SK-N-SH (cell line): ENCODE measurements around the gene CCNB1. TPM values are rescaled to one million over a fixed set of nuclear protein-coding genes. Genes with fewer than 3 reads are reported as not detected.

Experiments used
- CTCF ChIA-PET: fragments of 300-600, 350-600 bp; formaldehyde crosslinking; extraction: SDS; loops from one replicate; lab custom pipeline; 2021; lab: Yijun Ruan, JAX
- POLR2A ChIA-PET: fragments of 350-600 bp; sonication (Branson Sonifier 250); formaldehyde crosslinking; extraction: SDS; loops from one replicate; lab custom pipeline; 2020; ENCODE audit warnings: antibody characterized with exemption, inconsistent platforms; lab: Yijun Ruan, JAX
- DNase-seq: peaks from one replicate; pipeline ENCODE4 v3.0.0; 2012
- H2AFZ ChIP-seq: fragments of 200-600 bp; sonication (generic); 2 replicates; pipeline ENCODE4 v1.8.1; 2016; ENCODE audit warnings: antibody characterized with exemption, mild to moderate bottlenecking, low read depth
- H3F3A ChIP-seq: fragments of 200-600 bp; sonication (generic); replicated peaks from 2 replicates; pipeline ENCODE3; 2016; ENCODE audit warnings: antibody characterized with exemption, mild to moderate bottlenecking; ENCODE audit not compliant: insufficient read depth
- H3K27ac ChIP-seq, 2 experiments: fragments of 200-500 bp in 1 of 2; fragments of 200-600 bp in 1 of 2; sonication (Bioruptor generic) in 1 of 2; sonication (generic), shearing (Covaris generic) in 1 of 2; 2 replicates each; pipeline versions ENCODE4 v1.5.1 to v1.6.1; 2014 to 2016; ENCODE audit warnings: low read depth in 2 of 2, inconsistent platforms in 1 of 2, low read length in 1 of 2, mild to moderate bottlenecking in 1 of 2, mixed read lengths in 1 of 2
- H3K27me3 ChIP-seq: fragments of 200-600 bp; sonication (generic), shearing (Covaris generic); 2 replicates; pipeline ENCODE4 v1.6.1; 2016; ENCODE audit warnings: mixed run types; ENCODE audit not compliant: insufficient read depth
- H3K36me3 ChIP-seq, 2 experiments: fragments of 200-500 bp in 1 of 2; fragments of 200-600 bp in 1 of 2; sonication (Bioruptor generic) in 1 of 2; sonication (generic) in 1 of 2; replicated peaks in 1 of 2; 2 replicates each; pipeline versions ENCODE3 to v1.5.1; 2014 to 2016; ENCODE audit warnings: low read length in 1 of 2, mild to moderate bottlenecking in 1 of 2; ENCODE audit not compliant: insufficient read depth in 2 of 2, control insufficient read depth in 1 of 2
- H3K4me1 ChIP-seq, 2 experiments: fragments of 200-500 bp in 1 of 2; fragments of 200-600 bp in 1 of 2; sonication (Bioruptor generic) in 1 of 2; sonication (generic), shearing (Covaris generic) in 1 of 2; 2 replicates each; pipeline versions ENCODE4 v1.5.1 to v1.6.1; 2014 to 2016; ENCODE audit warnings: low read depth in 1 of 2, low read length in 1 of 2, mixed run types in 1 of 2; ENCODE audit not compliant: insufficient read depth in 2 of 2, control insufficient read depth in 1 of 2
- H3K4me2 ChIP-seq: fragments of 200-600 bp; sonication (generic), shearing (Covaris generic); 2 replicates; pipeline ENCODE4 v1.6.1; 2017; ENCODE audit warnings: mixed run types
- H3K4me3 ChIP-seq, 2 experiments: fragments of 200-500 bp in 1 of 2; fragments of 200-600 bp in 1 of 2; sonication (Bioruptor generic) in 1 of 2; sonication (generic), shearing (Covaris generic) in 1 of 2; 2 replicates each; pipeline versions ENCODE4 v1.5.1 to v1.8.1; 2014 to 2016; ENCODE audit warnings: low read depth in 2 of 2, inconsistent platforms in 1 of 2, low read length in 1 of 2, mild to moderate bottlenecking in 1 of 2, mixed read lengths in 1 of 2, moderate library complexity in 1 of 2
- H3K79me2 ChIP-seq: fragments of 200-600 bp; sonication (generic); 2 replicates; pipeline ENCODE4 v1.8.1; 2017; ENCODE audit warnings: mild to moderate bottlenecking; ENCODE audit not compliant: insufficient read depth
- H3K9ac ChIP-seq: fragments of 200-600 bp; sonication (generic); 2 replicates; pipeline ENCODE4 v1.6.1; 2017; ENCODE audit warnings: mixed run types
- H3K9me2 ChIP-seq: fragments of 200-600 bp; sonication (generic); 2 replicates; pipeline ENCODE4 v1.6.1; 2017; ENCODE audit warnings: mixed run types
- H3K9me3 ChIP-seq: fragments of 200-600 bp; sonication (generic); 2 replicates; pipeline ENCODE4 v1.6.1; 2017; ENCODE audit warnings: mixed run types, mild to moderate bottlenecking, moderate library complexity
- H4K20me1 ChIP-seq: fragments of 200-600 bp; sonication (generic); 2 replicates; pipeline ENCODE4 v1.6.1; 2017; ENCODE audit warnings: mild to moderate bottlenecking, mixed run types; ENCODE audit not compliant: insufficient read depth
- CHD2 ChIP-seq: fragments of 150-350 bp; IDR thresholded peaks from 2 replicates; pipeline ENCODE4 v1.6.1; 2018; ENCODE audit warnings: low read length; ENCODE audit not compliant: partially characterized antibody
- EP300 ChIP-seq, 2 experiments: IDR thresholded peaks; 2 replicates each; pipeline versions ENCODE4 v1.4.0 to v1.6.1; 2012; ENCODE audit warnings: borderline replicate concordance in 1 of 2, low read depth in 1 of 2, low read length in 1 of 2
- EZH2phosphoT487 ChIP-seq: fragments of 200-600 bp; sonication (generic); IDR thresholded peaks from 2 replicates; pipeline ENCODE4 v1.6.1; 2017; ENCODE audit warnings: low read depth, mixed run types, mild to moderate bottlenecking, antibody characterized with exemption, moderate library complexity, borderline replicate concordance
- FOSL2 ChIP-seq: IDR thresholded peaks from 2 replicates; pipeline ENCODE4 v1.4.0; 2012; ENCODE audit warnings: low read depth, mild to moderate bottlenecking, moderate library complexity, borderline replicate concordance
- FOXJ3 ChIP-seq: sonication (generic); formaldehyde crosslinking; IDR thresholded peaks from 2 replicates; pipeline ENCODE4 v1.5.1; 2020; ENCODE audit warnings: mild to moderate bottlenecking, missing genetic modification reagents
- FOXM1 ChIP-seq: IDR thresholded peaks from 2 replicates; pipeline ENCODE4 v1.4.0; 2012; ENCODE audit warnings: low read depth, mild to moderate bottlenecking
- GABPA ChIP-seq: IDR thresholded peaks from 2 replicates; pipeline ENCODE4 v1.4.0; 2012; ENCODE audit warnings: low read depth, mild to moderate bottlenecking
- MXI1 ChIP-seq: IDR thresholded peaks from 2 replicates; pipeline ENCODE4 v1.6.1; 2012; ENCODE audit warnings: mild to moderate bottlenecking, low read depth, low read length, improper control_type of control experiment
- NRF1 ChIP-seq: IDR thresholded peaks from 2 replicates; pipeline ENCODE4 v1.6.1; 2012; ENCODE audit warnings: low read depth, mild to moderate bottlenecking, low read length
- RFX5 ChIP-seq: IDR thresholded peaks from 2 replicates; pipeline ENCODE4 v1.6.1; 2012; ENCODE audit warnings: mild to moderate bottlenecking, improper control_type of control experiment, low read length
- SIN3A ChIP-seq: IDR thresholded peaks from 2 replicates; pipeline ENCODE4 v1.6.1; 2012; ENCODE audit warnings: low read depth, mild to moderate bottlenecking, low read length, moderate library complexity, borderline replicate concordance
- TAF1 ChIP-seq: IDR thresholded peaks from 2 replicates; pipeline ENCODE4 v1.6.1; 2012; ENCODE audit warnings: low read depth, mild to moderate bottlenecking, low read length, moderate library complexity, borderline replicate concordance
- TCF12 ChIP-seq: IDR thresholded peaks from 2 replicates; pipeline ENCODE4 v1.4.0; 2012
- WGBS: methylation state at CpG from one replicate; pipeline ENCODE4 v1.1.6; 2017; ENCODE audit warnings: low lambda C conversion rate; 5-methylcytosine and 5-hydroxymethylcytosine counted together
- polyA plus RNA-seq, 3 experiments: library from polyadenylated mRNA; depleted of rRNA; stranded (reverse); fragments of >200 nt; gene quantifications; 2 replicates each; pipeline ENCODE4 v1.2.3, GENCODE V29; 2012
- TF ChIP-seq, protein P1 (sequence below): IDR thresholded peaks from 2 replicates; pipeline ENCODE4 v1.6.1; 2012; ENCODE audit warnings: mild to moderate bottlenecking, low read depth, low read length, moderate library complexity
- TF ChIP-seq, protein P2 (sequence below): IDR thresholded peaks from 2 replicates; pipeline ENCODE4 v1.4.0; 2012; ENCODE audit warnings: low read depth, borderline replicate concordance
- TF ChIP-seq, protein P3 (sequence below): fragments of 150-350 bp; IDR thresholded peaks from 2 replicates; pipeline ENCODE4 v1.6.1; 2016; ENCODE audit warnings: mild to moderate bottlenecking, low read depth, low read length

CCNB1 gene
- polyA plus RNA-seq, 1 of the 3 experiments (the other 2 are of a cell fraction), result 78.6 TPM

DNA sequence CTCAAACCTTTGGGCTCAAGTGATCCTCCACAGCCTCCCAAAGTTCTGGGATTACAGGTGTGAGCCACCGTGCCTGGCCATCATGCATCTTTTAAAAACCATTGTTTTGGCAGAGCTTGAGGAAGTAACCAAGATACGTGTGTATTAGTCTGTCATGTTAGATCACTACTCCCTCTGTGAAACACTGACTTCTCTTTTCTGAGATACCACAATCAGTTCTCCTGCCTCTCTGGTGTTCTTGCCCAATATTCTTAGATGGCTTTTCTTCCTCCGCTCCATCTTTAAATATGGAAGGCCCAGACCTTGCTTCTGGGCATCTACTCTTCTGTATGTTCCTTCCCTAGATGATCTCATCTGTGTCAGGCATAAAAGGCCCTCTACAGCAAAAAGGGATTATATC lies 14.2 kb upstream of the CCNB1 start:
- H3K4me3 ChIP-seq, result no peak overlapping the region
- H2AFZ ChIP-seq, result no peak overlapping the region
- POLR2A ChIA-PET, result no interaction called here
- no peak for DNase-seq
- H4K20me1 ChIP-seq, result no peaks in the 10 kb centered on the region
- no peaks in the 10 kb centered on the region for H3K4me1 ChIP-seq
- no peak overlapping the region for H3K4me2 ChIP-seq
- H3K9me2 ChIP-seq, result no peaks in the 10 kb centered on the region
- H3K9ac ChIP-seq, result no peak overlapping the region
- TF ChIP-seq FOXJ3 (CRISPR knock-in tag) (no peak), FOSL2 (no peak), SIN3A (no peak), EP300 (IDR thresholded peaks at IDR 0.05; ENCODE audit: borderline replicate concordance in 1 of 2, low read depth in 1 of 2, low read length in 1 of 2) (no peak), FOXM1 (no peak), GABPA (no peak)
- TF ChIP-seq, all 33 proteins: peak for 0
- no peak overlapping the region for H3K27ac ChIP-seq
- CTCF ChIA-PET, result interaction anchor here (0.7 to 1.1 kb wide), 2 partner anchors 14 to 59 kb away, joined by 3 read pairs; partner anchors contain the start of genes CCNB1 and SLC30A5
- no peaks in the 10 kb centered on the region for H3K9me3 ChIP-seq
- H3K36me3 ChIP-seq, result no peaks in the 10 kb centered on the region
- no peaks in the 10 kb centered on the region for H3F3A ChIP-seq
- H3K27me3 ChIP-seq, result no peaks in the 10 kb centered on the region
- 69% methylated on average over 3 of the region's 3 CpGs for WGBS
- no peaks in the 10 kb centered on the region for H3K79me2 ChIP-seq

DNA sequence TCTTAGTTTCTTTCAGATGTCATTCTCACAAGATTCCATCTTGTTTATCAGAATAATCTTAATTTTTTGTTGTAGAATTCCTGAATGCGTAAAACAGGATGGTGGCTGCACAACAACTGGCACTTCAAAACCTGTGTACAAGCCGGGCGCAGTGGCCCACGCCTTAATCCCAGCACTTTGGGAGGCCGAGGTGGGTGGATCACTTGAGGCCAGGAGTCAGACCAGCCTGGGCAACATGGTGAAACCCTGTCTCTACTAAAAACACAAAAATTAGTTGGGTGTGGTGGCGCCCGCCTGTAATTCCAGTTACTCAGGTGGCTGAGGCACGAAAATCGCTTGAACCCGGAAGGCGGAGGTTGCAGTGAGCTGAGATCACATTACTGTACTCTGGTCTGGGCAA lies 10.5 kb upstream of the CCNB1 start:
- TF ChIP-seq, protein P1, sequence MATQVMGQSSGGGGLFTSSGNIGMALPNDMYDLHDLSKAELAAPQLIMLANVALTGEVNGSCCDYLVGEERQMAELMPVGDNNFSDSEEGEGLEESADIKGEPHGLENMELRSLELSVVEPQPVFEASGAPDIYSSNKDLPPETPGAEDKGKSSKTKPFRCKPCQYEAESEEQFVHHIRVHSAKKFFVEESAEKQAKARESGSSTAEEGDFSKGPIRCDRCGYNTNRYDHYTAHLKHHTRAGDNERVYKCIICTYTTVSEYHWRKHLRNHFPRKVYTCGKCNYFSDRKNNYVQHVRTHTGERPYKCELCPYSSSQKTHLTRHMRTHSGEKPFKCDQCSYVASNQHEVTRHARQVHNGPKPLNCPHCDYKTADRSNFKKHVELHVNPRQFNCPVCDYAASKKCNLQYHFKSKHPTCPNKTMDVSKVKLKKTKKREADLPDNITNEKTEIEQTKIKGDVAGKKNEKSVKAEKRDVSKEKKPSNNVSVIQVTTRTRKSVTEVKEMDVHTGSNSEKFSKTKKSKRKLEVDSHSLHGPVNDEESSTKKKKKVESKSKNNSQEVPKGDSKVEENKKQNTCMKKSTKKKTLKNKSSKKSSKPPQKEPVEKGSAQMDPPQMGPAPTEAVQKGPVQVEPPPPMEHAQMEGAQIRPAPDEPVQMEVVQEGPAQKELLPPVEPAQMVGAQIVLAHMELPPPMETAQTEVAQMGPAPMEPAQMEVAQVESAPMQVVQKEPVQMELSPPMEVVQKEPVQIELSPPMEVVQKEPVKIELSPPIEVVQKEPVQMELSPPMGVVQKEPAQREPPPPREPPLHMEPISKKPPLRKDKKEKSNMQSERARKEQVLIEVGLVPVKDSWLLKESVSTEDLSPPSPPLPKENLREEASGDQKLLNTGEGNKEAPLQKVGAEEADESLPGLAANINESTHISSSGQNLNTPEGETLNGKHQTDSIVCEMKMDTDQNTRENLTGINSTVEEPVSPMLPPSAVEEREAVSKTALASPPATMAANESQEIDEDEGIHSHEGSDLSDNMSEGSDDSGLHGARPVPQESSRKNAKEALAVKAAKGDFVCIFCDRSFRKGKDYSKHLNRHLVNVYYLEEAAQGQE, result no peak
- TF ChIP-seq TCF12, result no peak
- no peak for TF ChIP-seq RFX5
- TF ChIP-seq, protein P2, sequence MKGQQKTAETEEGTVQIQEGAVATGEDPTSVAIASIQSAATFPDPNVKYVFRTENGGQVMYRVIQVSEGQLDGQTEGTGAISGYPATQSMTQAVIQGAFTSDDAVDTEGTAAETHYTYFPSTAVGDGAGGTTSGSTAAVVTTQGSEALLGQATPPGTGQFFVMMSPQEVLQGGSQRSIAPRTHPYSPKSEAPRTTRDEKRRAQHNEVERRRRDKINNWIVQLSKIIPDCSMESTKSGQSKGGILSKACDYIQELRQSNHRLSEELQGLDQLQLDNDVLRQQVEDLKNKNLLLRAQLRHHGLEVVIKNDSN, result no peak
- TF ChIP-seq EZH2phosphoT487, result no peak
- TF ChIP-seq CHD2, result no peak
- no peak for TF ChIP-seq MXI1
- no peak for TF ChIP-seq GABPA
- TF ChIP-seq FOXJ3 (CRISPR knock-in tag), result no peak
- TF ChIP-seq NRF1, result no peak
- TF ChIP-seq, protein P3, sequence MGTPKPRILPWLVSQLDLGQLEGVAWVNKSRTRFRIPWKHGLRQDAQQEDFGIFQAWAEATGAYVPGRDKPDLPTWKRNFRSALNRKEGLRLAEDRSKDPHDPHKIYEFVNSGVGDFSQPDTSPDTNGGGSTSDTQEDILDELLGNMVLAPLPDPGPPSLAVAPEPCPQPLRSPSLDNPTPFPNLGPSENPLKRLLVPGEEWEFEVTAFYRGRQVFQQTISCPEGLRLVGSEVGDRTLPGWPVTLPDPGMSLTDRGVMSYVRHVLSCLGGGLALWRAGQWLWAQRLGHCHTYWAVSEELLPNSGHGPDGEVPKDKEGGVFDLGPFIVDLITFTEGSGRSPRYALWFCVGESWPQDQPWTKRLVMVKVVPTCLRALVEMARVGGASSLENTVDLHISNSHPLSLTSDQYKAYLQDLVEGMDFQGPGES, result no peak
- TF ChIP-seq TAF1, result no peak
- Histone ChIP-seq H2AFZ (no peak overlapping the region), H3K79me2 (no peaks in the 10 kb centered on the region), H3K4me1 (no peaks in the 10 kb centered on the region), H3K9ac (no peak overlapping the region), H4K20me1 (no peaks in the 10 kb centered on the region), H3K27ac (no peak overlapping the region), H3F3A (no peaks in the 10 kb centered on the region), H3K36me3 (no peaks in the 10 kb centered on the region), H3K4me3 (no peak overlapping the region), H3K9me3 (no peaks in the 10 kb centered on the region), H3K4me2 (no peak overlapping the region), H3K27me3 (no peaks in the 10 kb centered on the region), H3K9me2 (no peaks in the 10 kb centered on the region)
- CTCF ChIA-PET, result no interaction called here
- POLR2A ChIA-PET, result no interaction called here
- 96% methylated on average over 11 of the region's 11 CpGs for WGBS
- DNase-seq, result no peak
